ENCODE data around the gene TBC1D7. TPM values are rescaled to one million over a fixed set of nuclear protein-coding genes. Genes with fewer than 3 reads are reported as not detected.

Gene TBC1D7
- polyA plus RNA-seq, 2 of the 4 experiments (the other 2 are of a cell fraction) = 34.6 to 55.9 TPM

- TF ChIP-seq CTCF (IDR thresholded peaks at IDR 0.05) (no peak), BCL3 (IDR thresholded peaks at IDR 0.05) (peak; percentile 78; the same call in 1 of the 3 replicates), MAZ (IDR thresholded peaks at IDR 0.05; ENCODE audit: borderline replicate concordance, low read depth, low read length) (no peak), PBX3 (IDR thresholded peaks at IDR 0.05) (no peak), RNF2 (IDR thresholded peaks at IDR 0.05; ENCODE audit: borderline replicate concordance, low read depth) (no peak), MAFK (IDR thresholded peaks at IDR 0.05; ENCODE audit: partially characterized antibody) (no peak), KDM5A (IDR thresholded peaks at IDR 0.05) (no peak), RARB (CRISPR knock-in tag; IDR thresholded peaks at IDR 0.05) (no peak), BHLHE40 (IDR thresholded peaks at IDR 0.05; ENCODE audit: low read depth, low read length) (no peak), REST (IDR thresholded peaks at IDR 0.05) (no peak), HOXB13 (CRISPR knock-in tag; IDR thresholded peaks at IDR 0.05; ENCODE audit: low read depth) (no peak), HMGXB4 (CRISPR knock-in tag; IDR thresholded peaks at IDR 0.05; ENCODE audit: borderline replicate concordance) (no peak), KDM1A (IDR thresholded peaks at IDR 0.05; ENCODE audit: low read depth) (no peak), CHD4 (IDR thresholded peaks at IDR 0.05; ENCODE audit: borderline replicate concordance) (no peak), NPAS2 (CRISPR knock-in tag; IDR thresholded peaks at IDR 0.05; ENCODE audit: borderline replicate concordance) (no peak), CBX8 (IDR thresholded peaks at IDR 0.05) (no peak)
Observed at GRCh38 chr6:13302751-13303667, 25.3 kb downstream of the TBC1D7 start (continued).

Measured in A549 (cell line).